ENCODE results near the gene CLCN6. TPM values are rescaled to one million over a fixed set of nuclear protein-coding genes. Genes with fewer than 3 reads are reported as not detected.

Gene CLCN6
- total and polyA plus RNA-seq, 2 of the 13 experiments (the other 11 are each of a cell fraction or from before 2014, with no cell fraction given): 14.9 to 19.3 TPM

GRCh38 chr1:11858968-11859871 is 53.2 kb downstream of the CLCN6 start (continued):
- TF ChIP-seq, protein P1, sequence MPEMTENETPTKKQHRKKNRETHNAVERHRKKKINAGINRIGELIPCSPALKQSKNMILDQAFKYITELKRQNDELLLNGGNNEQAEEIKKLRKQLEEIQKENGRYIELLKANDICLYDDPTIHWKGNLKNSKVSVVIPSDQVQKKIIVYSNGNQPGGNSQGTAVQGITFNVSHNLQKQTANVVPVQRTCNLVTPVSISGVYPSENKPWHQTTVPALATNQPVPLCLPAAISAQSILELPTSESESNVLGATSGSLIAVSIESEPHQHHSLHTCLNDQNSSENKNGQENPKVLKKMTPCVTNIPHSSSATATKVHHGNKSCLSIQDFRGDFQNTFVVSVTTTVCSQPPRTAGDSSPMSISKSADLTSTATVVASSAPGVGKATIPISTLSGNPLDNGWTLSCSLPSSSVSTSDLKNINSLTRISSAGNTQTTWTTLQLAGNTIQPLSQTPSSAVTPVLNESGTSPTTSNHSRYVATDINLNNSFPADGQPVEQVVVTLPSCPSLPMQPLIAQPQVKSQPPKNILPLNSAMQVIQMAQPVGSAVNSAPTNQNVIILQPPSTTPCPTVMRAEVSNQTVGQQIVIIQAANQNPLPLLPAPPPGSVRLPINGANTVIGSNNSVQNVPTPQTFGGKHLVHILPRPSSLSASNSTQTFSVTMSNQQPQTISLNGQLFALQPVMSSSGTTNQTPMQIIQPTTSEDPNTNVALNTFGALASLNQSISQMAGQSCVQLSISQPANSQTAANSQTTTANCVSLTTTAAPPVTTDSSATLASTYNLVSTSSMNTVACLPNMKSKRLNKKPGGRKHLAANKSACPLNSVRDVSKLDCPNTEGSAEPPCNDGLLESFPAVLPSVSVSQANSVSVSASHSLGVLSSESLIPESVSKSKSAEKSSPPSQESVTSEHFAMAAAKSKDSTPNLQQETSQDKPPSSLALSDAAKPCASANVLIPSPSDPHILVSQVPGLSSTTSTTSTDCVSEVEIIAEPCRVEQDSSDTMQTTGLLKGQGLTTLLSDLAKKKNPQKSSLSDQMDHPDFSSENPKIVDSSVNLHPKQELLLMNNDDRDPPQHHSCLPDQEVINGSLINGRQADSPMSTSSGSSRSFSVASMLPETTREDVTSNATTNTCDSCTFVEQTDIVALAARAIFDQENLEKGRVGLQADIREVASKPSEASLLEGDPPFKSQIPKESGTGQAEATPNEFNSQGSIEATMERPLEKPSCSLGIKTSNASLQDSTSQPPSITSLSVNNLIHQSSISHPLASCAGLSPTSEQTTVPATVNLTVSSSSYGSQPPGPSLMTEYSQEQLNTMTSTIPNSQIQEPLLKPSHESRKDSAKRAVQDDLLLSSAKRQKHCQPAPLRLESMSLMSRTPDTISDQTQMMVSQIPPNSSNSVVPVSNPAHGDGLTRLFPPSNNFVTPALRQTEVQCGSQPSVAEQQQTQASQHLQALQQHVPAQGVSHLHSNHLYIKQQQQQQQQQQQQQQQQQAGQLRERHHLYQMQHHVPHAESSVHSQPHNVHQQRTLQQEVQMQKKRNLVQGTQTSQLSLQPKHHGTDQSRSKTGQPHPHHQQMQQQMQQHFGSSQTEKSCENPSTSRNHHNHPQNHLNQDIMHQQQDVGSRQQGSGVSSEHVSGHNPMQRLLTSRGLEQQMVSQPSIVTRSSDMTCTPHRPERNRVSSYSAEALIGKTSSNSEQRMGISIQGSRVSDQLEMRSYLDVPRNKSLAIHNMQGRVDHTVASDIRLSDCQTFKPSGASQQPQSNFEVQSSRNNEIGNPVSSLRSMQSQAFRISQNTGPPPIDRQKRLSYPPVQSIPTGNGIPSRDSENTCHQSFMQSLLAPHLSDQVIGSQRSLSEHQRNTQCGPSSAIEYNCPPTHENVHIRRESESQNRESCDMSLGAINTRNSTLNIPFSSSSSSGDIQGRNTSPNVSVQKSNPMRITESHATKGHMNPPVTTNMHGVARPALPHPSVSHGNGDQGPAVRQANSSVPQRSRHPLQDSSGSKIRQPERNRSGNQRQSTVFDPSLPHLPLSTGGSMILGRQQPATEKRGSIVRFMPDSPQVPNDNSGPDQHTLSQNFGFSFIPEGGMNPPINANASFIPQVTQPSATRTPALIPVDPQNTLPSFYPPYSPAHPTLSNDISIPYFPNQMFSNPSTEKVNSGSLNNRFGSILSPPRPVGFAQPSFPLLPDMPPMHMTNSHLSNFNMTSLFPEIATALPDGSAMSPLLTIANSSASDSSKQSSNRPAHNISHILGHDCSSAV (CRISPR knock-in tag; IDR thresholded peaks at IDR 0.05; ENCODE audit: borderline replicate concordance): no peak
- TF ChIP-seq MAFF (IDR thresholded peaks at IDR 0.05; ENCODE audit: low read depth, low read length): no peak
- TF ChIP-seq MAFG (CRISPR knock-in tag; IDR thresholded peaks at IDR 0.05): no peak
- TF ChIP-seq KLF13 (CRISPR knock-in tag; IDR thresholded peaks at IDR 0.05): peak; percentile 80; the same call in 1 of the 2 replicates
- no peak for TF ChIP-seq NFIC (IDR thresholded peaks at IDR 0.05; ENCODE audit: low read length)
- TF ChIP-seq ZFP62 (CRISPR knock-in tag; IDR thresholded peaks at IDR 0.05): no peak
- peak; percentile 96 for TF ChIP-seq MXD4 (CRISPR knock-in tag; IDR thresholded peaks at IDR 0.05)
- peak; percentile 91; the same call in 1 of the 2 replicates for TF ChIP-seq ZBTB42 (CRISPR knock-in tag; IDR thresholded peaks at IDR 0.05)
- no peak for TF ChIP-seq ZKSCAN1 (IDR thresholded peaks at IDR 0.05; ENCODE audit: low read length)
- no peak for TF ChIP-seq HIC2 (CRISPR knock-in tag; IDR thresholded peaks at IDR 0.05; ENCODE audit: low read depth)
- peak; percentile 94 for TF ChIP-seq ZBTB20 (CRISPR knock-in tag; IDR thresholded peaks at IDR 0.05; ENCODE audit: borderline replicate concordance, low read depth)
- no peak for TF ChIP-seq TBX3 (IDR thresholded peaks at IDR 0.05; ENCODE audit: borderline replicate concordance)
- no peak for TF ChIP-seq MZF1 (CRISPR knock-in tag; IDR thresholded peaks at IDR 0.05; ENCODE audit: borderline replicate concordance)
- TF ChIP-seq ZNF790 (CRISPR knock-in tag; IDR thresholded peaks at IDR 0.05; ENCODE audit: borderline replicate concordance): peak; percentile 98; the same call in 1 of the 2 replicates
- TF ChIP-seq, protein P2, sequence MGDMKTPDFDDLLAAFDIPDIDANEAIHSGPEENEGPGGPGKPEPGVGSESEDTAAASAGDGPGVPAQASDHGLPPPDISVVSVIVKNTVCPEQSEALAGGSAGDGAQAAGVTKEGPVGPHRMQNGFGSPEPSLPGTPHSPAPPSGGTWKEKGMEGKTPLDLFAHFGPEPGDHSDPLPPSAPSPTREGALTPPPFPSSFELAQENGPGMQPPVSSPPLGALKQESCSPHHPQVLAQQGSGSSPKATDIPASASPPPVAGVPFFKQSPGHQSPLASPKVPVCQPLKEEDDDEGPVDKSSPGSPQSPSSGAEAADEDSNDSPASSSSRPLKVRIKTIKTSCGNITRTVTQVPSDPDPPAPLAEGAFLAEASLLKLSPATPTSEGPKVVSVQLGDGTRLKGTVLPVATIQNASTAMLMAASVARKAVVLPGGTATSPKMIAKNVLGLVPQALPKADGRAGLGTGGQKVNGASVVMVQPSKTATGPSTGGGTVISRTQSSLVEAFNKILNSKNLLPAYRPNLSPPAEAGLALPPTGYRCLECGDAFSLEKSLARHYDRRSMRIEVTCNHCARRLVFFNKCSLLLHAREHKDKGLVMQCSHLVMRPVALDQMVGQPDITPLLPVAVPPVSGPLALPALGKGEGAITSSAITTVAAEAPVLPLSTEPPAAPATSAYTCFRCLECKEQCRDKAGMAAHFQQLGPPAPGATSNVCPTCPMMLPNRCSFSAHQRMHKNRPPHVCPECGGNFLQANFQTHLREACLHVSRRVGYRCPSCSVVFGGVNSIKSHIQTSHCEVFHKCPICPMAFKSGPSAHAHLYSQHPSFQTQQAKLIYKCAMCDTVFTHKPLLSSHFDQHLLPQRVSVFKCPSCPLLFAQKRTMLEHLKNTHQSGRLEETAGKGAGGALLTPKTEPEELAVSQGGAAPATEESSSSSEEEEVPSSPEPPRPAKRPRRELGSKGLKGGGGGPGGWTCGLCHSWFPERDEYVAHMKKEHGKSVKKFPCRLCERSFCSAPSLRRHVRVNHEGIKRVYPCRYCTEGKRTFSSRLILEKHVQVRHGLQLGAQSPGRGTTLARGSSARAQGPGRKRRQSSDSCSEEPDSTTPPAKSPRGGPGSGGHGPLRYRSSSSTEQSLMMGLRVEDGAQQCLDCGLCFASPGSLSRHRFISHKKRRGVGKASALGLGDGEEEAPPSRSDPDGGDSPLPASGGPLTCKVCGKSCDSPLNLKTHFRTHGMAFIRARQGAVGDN (CRISPR knock-in tag; IDR thresholded peaks at IDR 0.05): peak; percentile 79

Measured in HepG2 (cell line).